Measurements from ENCODE around the gene RHOJ. TPM values are rescaled to one million over a fixed set of nuclear protein-coding genes. Genes with fewer than 3 reads are reported as not detected.
"Not testable (repeated sequence)": the region's sequence is repeated elsewhere in the genome, so short reads cannot be mapped to it uniquely, and the experiment has no call there.

RHOJ gene
- polyA plus RNA-seq, 3 donors = 15.8 to 20.8 (median 20.2) TPM

GRCh38 chr14:63282997-63283883 lies 79.0 kb downstream of the RHOJ start:
- no peak for DNase-seq (ENCODE audit: extremely low read depth in 1 of 11, low read depth in 9 of 11, low spot score in 4 of 11)

- no peak for DNase-seq (ENCODE audit: extremely low read depth in 1 of 11, low read depth in 9 of 11, low spot score in 4 of 11)
These were observed 79.6 kb downstream of the RHOJ start for GRCh38 chr14:63283884-63284248.

- no peak for DNase-seq (ENCODE audit: extremely low read depth in 1 of 11, low read depth in 9 of 11, low spot score in 4 of 11)
These were observed 81.8 kb downstream of the RHOJ start for GRCh38 chr14:63286071-63286470.

GRCh38 chr14:63287666-63288483 lies 83.6 kb downstream of the RHOJ start:
- no peak for DNase-seq (ENCODE audit: extremely low read depth in 1 of 11, low read depth in 9 of 11, low spot score in 4 of 11)

GRCh38 chr14:63288853-63289252 lies 84.6 kb downstream of the RHOJ start:
- no peak for DNase-seq (ENCODE audit: extremely low read depth in 1 of 11, low read depth in 9 of 11, low spot score in 4 of 11)

GRCh38 chr14:63290741-63291430 lies 86.6 kb downstream of the RHOJ start:
- no peak for DNase-seq (ENCODE audit: extremely low read depth in 1 of 11, low read depth in 9 of 11, low spot score in 4 of 11)

GRCh38 chr14:63292805-63293204 lies 88.6 kb downstream of the RHOJ start:
- no peak for DNase-seq (ENCODE audit: extremely low read depth in 1 of 11, low read depth in 9 of 11, low spot score in 4 of 11)

GRCh38 chr14:63295231-63295685 lies 91.0 kb downstream of the RHOJ start:
- no peak for DNase-seq (ENCODE audit: extremely low read depth in 1 of 11, low read depth in 9 of 11, low spot score in 4 of 11)

- DNase-seq (ENCODE audit: extremely low read depth in 1 of 11, low read depth in 9 of 11, low spot score in 4 of 11) = no peak
These were observed 91.9 kb downstream of the RHOJ start for GRCh38 chr14:63296060-63296563.

GRCh38 chr14:63297372-63298063 lies 93.3 kb downstream of the RHOJ start:
- DNase-seq (ENCODE audit: extremely low read depth in 1 of 11, low read depth in 9 of 11, low spot score in 4 of 11) = no peak

- DNase-seq (ENCODE audit: extremely low read depth in 1 of 11, low read depth in 9 of 11, low spot score in 4 of 11) = no peak
These were observed 95.3 kb downstream of the RHOJ start for GRCh38 chr14:63299351-63300110.

- no peak for DNase-seq (ENCODE audit: extremely low read depth in 1 of 11, low read depth in 9 of 11, low spot score in 4 of 11)
These were observed 96.6 kb downstream of the RHOJ start for GRCh38 chr14:63300854-63301253.

- no peak for DNase-seq (ENCODE audit: extremely low read depth in 1 of 11, low read depth in 9 of 11, low spot score in 4 of 11)
These were observed 97.8 kb downstream of the RHOJ start for GRCh38 chr14:63301891-63302534.

GRCh38 chr14:63304429-63304828 lies 100.2 kb downstream of the RHOJ start:
- DNase-seq (ENCODE audit: extremely low read depth in 1 of 11, low read depth in 9 of 11, low spot score in 4 of 11) = not testable (repeated sequence)

GRCh38 chr14:63308723-63309317 lies 104.6 kb downstream of the RHOJ start:
- DNase-seq (ENCODE audit: extremely low read depth in 1 of 11, low read depth in 9 of 11, low spot score in 4 of 11) = no peak

GRCh38 chr14:63318835-63319234 lies 114.6 kb downstream of the RHOJ start, which contains the start of gene GPHB5:
GPHB5 (minus strand) TSS chr14:63318935; CDS start chr14:63317849, 1,086 bp downstream.
- DNase-seq (ENCODE audit: extremely low read depth in 1 of 11, low read depth in 9 of 11, low spot score in 4 of 11) = no peak

GRCh38 chr14:63322472-63322871 lies 118.2 kb downstream of the RHOJ start:
- DNase-seq (ENCODE audit: extremely low read depth in 1 of 11, low read depth in 9 of 11, low spot score in 4 of 11) = no peak

Data from renal cortex interstitium (tissue), 11 donors.